Naive B cell (primary cell): Measurements from ENCODE around the gene GTPBP6. TPM values are rescaled to one million over a fixed set of nuclear protein-coding genes. Genes with fewer than 3 reads are reported as not detected.
"Not testable (repeated sequence)": the region's sequence is repeated elsewhere in the genome, so short reads cannot be mapped to it uniquely, and the experiment has no call there.

Source experiments
- ATAC-seq, 2 donors: fragments of 150-1000 bp; cut with Tn5 transposase; 2 replicates each; pipeline ENCODE4 v1.10.0; 2021; ENCODE audit warnings: low read depth in 2 of 2, mild to moderate bottlenecking in 2 of 2, moderate library complexity in 2 of 2
- DNase-seq: peaks from one replicate; pipeline ENCODE4 v3.0.0; 2022
- H3K27ac Mint-ChIP-seq, 6 donors: one replicate each; pipeline ENCODE4 v1.8.0; 2020 to 2022; ENCODE audit warnings: mild to moderate bottlenecking in 6 of 6, mixed read lengths in 6 of 6, moderate library complexity in 5 of 6, inconsistent platforms in 2 of 6
- H3K27me3 Mint-ChIP-seq, 3 donors: one replicate each; pipeline ENCODE4 v1.8.0; 2021 to 2022; ENCODE audit warnings: mixed read lengths in 3 of 3, mild to moderate bottlenecking in 1 of 3
- H3K36me3 Mint-ChIP-seq, 2 donors: one replicate each; pipeline ENCODE4 v1.8.0; 2020 to 2022; ENCODE audit warnings: mixed read lengths in 2 of 2, inconsistent platforms in 1 of 2, mild to moderate bottlenecking in 1 of 2
- H3K4me1 Mint-ChIP-seq, 3 donors: one replicate each; pipeline ENCODE4 v1.8.0; 2020 to 2022; ENCODE audit warnings: mixed read lengths in 3 of 3, inconsistent platforms in 1 of 3, mild to moderate bottlenecking in 1 of 3, moderate library complexity in 1 of 3
- H3K4me3 Mint-ChIP-seq, 8 donors: one replicate each; pipeline ENCODE4 v1.8.0; 2020 to 2022; ENCODE audit warnings: mild to moderate bottlenecking in 8 of 8, mixed read lengths in 8 of 8, moderate library complexity in 8 of 8, inconsistent platforms in 2 of 8
- H3K9me3 Mint-ChIP-seq, 7 donors: one replicate each; pipeline ENCODE4 v1.8.0; 2020 to 2022; ENCODE audit warnings: mixed read lengths in 7 of 7, mild to moderate bottlenecking in 5 of 7, inconsistent platforms in 2 of 7, moderate library complexity in 1 of 7
- polyA plus RNA-seq, 6 donors: library from polyadenylated mRNA; unstranded; fragments of 300-500 nt; fragmentation: Illumina TruSeq; gene quantifications; one replicate each; pipeline ENCODE4 v1.2.3, GENCODE V29; 2021; ENCODE audit warnings: low read depth in 6 of 6

Gene GTPBP6
- polyA plus RNA-seq, 6 donors from 2014 or later = 37.7 to 54.0 (median 41.6) TPM

DNA sequence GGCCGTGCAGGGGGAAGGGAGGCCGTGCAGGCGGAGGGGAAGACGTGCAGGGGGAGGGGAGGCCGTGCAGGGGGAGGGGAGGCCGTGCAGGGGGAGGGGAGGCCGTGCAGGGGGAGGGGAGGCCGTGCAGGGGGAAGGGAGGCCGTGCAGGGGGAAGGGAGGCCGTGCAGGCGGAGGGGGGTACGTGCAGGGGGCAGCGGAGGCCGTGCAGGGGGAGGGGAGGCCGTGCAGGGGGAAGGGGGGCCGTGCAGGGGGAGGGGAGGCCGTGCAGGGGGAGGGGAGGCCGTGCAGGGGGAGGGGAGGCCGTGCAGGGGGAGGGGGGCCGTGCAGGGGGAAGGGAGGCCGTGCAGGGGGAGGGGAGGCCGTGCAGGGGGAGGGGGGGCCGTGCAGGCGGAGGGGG lies 37.9 kb downstream of the GTPBP6 start:
- DNase-seq, H3K27ac Mint-ChIP-seq, H3K4me3 Mint-ChIP-seq, H3K36me3 Mint-ChIP-seq, H3K9me3 Mint-ChIP-seq, ATAC-seq: not testable (repeated sequence)
- Mint-ChIP-seq H3K27me3 (peaks cover 0 to 21% (median 0%) of the 10 kb centered on the region in 3 donors), H3K4me1 (peaks cover 0 to 29% (median 27%) of the 10 kb centered on the region in 3 donors)

- H3K27me3 Mint-ChIP-seq = peaks cover 0 to 21% (median 0%) of the 10 kb centered on the region in 3 donors
- peak overlapping the region in 5 of 8 donors; percentile 21 to 83 (median 59) for H3K4me3 Mint-ChIP-seq
- DNase-seq, H3K36me3 Mint-ChIP-seq, H3K9me3 Mint-ChIP-seq, ATAC-seq, H3K27ac Mint-ChIP-seq: not testable (repeated sequence)
- peaks cover 5 to 32% (median 32%) of the 10 kb centered on the region in 3 donors for H3K4me1 Mint-ChIP-seq
Measured at GRCh38 chrX:279757-280604, 38.6 kb downstream of the GTPBP6 start.

DNA sequence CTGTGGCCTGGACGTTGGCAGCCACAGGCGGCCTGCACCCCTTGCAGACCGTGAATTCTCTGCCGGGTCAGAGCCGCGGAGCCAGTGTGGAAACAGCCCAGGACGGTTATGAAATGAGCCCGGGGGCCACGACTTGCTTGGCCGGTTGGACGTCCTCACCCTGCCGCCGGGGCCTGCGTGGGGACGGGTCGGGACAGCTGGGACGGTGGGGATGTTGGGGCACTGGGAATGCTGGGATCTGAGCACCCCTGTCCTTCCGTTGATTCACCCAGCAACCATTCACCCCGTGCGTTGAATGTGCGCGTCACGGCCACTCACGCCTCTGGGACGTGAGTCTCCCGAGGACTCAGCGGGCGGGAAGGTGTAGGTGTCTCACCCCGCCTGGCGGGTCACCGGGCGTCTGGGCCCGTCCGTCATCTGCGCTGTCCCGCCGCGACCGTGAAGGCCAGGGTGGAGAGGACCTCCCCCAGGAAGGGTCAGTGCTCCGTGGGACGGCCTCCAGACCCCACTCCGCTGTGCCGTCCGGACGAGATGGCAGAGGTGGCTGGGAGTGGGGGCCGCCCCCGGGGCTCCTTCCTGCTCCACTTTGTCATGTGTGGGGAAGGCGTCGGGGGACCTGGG lies 41.9 kb downstream of the GTPBP6 start:
- peak overlapping the region in 1 of 6 donors; percentile 47 for H3K27ac Mint-ChIP-seq
- H3K36me3 Mint-ChIP-seq = no peaks in the 10 kb centered on the region
- ATAC-seq (peak; percentile 53 to 57), DNase-seq (no peak)
- peaks cover 0 to 21% (median 0%) of the 10 kb centered on the region in 3 donors for H3K27me3 Mint-ChIP-seq
- peaks cover 7 to 22% (median 14%) of the 10 kb centered on the region in 3 donors for H3K4me1 Mint-ChIP-seq
- H3K4me3 Mint-ChIP-seq = peak overlapping the region; percentile 61 to 91 (median 84)
- H3K9me3 Mint-ChIP-seq = no peaks in the 10 kb centered on the region

DNA sequence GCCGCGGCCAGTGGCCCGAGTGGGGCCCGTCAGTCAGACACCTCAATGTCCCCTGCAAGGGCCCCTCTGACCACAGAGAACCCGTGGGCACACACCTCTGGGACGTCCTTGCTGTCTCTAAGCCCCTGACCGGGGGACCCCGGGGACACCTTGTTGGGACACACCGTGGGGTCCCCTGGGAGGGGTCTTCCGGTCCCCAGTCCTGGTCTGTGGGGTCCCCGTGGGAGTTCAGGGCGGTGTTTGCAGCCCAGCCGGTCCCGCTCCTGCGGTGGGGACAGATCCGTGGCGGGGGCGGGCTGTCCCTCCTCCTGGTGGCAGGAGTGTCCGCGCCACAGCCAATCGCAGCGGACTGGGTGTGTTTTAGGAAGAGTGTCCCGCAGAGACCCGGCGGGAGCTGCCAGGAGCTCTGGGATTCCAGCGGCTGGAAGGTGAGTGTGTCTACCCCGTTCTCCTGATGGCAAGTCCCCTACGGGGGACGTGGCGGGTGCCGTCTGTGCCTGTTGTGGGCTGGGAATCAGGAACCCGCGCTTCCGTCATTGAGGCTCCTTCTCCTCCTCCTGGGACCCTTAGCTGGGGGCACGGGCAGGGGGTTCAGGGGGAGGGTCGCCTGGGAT lies 42.5 kb downstream of the GTPBP6 start:
- Mint-ChIP-seq H3K36me3 (no peaks in the 10 kb centered on the region), H3K9me3 (no peaks in the 10 kb centered on the region), H3K27me3 (peaks cover 0 to 21% (median 0%) of the 10 kb centered on the region in 3 donors), H3K27ac (no peak overlapping the region), H3K4me3 (peak overlapping the region; percentile 61 to 91 (median 84)), H3K4me1 (peaks cover 7 to 22% (median 8%) of the 10 kb centered on the region in 3 donors)
- peak; percentile 70 to 75 for ATAC-seq
- DNase-seq = peak; percentile 35

DNA sequence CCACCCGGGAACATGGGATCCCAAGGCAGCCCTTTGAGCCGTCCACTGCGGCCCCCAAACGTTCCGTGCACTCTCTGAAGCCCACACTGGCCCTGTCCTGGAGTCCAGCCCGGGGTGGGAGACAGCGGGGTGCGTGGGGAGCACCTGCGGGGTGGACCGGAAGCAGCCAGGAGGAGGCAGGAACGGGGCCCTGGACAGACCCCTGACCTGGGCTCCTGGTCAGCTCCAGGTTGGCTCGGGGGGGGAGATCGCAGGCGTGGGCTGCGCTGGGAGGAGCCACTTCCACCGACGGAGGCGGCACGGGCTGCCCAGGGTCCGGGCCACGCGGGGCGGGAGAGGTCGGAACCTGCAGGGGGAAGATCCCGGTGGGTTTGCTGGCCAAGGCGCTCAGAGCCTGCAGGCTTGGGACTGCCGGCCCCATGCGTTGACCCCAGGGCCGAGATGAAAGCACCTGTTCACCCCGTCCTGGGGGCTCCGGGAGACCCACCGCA lies 43.1 kb downstream of the GTPBP6 start:
- Mint-ChIP-seq H3K36me3 (no peaks in the 10 kb centered on the region), H3K4me1 (peaks cover 7 to 22% (median 8%) of the 10 kb centered on the region in 3 donors), H3K9me3 (no peaks in the 10 kb centered on the region), H3K27ac (peak overlapping the region in 2 of 6 donors; percentile 69 to 70), H3K4me3 (peak overlapping the region; percentile 43 to 92 (median 82)), H3K27me3 (peaks cover 0 to 21% (median 0%) of the 10 kb centered on the region in 3 donors)
- ATAC-seq = peak in 1 of 2 donors; percentile 17
- no peak for DNase-seq

DNA sequence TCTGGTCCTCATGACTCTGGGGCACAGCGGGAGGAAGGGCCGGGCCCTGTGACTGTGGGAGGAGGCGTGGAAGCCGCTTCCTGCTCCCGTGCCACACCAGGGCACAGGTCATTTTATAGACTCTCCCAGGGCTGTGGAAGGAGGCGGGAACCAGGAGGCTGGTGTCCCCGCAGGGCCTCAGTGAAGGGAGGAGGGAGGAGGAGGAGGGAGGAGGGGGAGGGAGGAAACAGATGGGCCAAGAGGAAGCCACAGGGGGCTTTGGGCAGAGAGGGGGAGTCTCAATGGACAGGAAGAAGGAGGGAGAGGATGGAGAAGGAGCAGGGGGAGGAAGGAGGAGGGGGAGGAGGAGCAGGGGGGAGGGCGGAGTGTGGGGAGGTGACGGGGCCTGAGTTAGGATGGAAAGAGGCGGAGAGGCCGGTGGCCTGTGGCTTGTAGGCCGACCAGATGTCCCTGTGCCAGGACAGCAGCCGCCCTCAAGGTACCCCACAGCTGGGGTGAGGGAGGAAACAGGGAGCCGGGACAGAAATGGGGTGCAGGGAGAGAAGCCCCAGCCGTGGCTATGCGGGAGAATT lies 43.6 kb downstream of the GTPBP6 start:
- Mint-ChIP-seq H3K27me3 (peaks cover 0 to 21% (median 0%) of the 10 kb centered on the region in 3 donors), H3K4me1 (peaks cover 7 to 22% (median 8%) of the 10 kb centered on the region in 3 donors), H3K4me3 (peak overlapping the region; percentile 43 to 92 (median 81)), H3K36me3 (no peaks in the 10 kb centered on the region), H3K27ac (peak overlapping the region in 2 of 6 donors; percentile 69 to 70), H3K9me3 (no peaks in the 10 kb centered on the region)
- no peak for ATAC-seq
- DNase-seq = no peak

DNA sequence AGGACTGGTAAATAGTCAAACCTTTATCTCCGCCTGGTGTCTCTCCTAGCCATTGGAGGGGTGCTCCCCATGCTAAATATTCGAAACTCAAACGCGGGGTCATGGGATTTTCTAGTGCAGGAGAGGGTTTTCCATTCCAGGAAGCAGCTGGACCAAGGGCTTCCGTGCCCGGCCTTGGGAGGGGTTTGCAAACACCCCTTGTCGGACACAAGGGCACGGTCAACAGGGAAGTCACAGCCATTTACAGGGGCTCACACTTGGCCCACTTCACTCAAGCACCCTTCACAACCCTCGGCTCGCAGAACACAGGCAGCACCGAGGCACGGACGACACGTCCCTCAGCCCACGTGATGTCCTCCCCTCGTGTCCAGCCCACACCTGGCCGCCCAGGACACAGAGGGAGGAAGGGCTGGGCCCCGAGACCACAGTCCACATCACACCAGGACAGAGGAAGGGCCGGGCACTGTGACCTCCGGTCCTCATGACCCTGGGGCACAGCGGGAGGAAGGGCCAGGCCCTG lies 47.7 kb downstream of the GTPBP6 start:
- Mint-ChIP-seq H3K9me3 (no peaks in the 10 kb centered on the region), H3K27me3 (no peaks in the 10 kb centered on the region), H3K27ac (peak overlapping the region in 1 of 6 donors; percentile 18), H3K4me1 (peaks cover 3 to 7% (median 6%) of the 10 kb centered on the region in 3 donors), H3K36me3 (no peaks in the 10 kb centered on the region), H3K4me3 (peak overlapping the region in 2 of 8 donors; percentile 29 to 57)
- DNase-seq = no peak
- no peak for ATAC-seq

DNA sequence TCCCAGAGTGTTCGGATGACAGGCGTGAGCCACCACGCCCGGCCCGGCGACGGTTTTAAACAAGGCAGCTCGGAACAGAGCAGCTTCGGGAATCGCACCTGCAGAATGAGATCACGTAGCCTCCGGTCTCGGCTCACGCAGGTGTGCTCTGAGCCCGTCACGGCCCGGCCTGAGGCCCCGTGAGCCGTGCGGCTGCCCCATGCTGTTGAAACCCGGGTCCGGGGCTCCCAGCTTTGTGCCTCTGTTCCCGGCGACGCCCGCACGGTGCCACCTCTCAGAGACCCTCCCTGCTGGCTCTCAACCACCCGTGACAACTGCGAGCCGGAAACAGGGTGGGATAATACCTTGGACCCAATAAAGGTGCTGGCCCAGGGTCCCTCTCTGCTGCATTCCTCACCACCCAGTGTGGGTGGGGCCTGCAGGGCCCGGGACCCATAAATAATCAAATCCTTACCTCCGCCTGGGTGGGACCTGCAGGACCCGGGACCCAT lies 50.8 kb downstream of the GTPBP6 start:
- no peak for DNase-seq
- Mint-ChIP-seq H3K4me1 (no peaks in the 10 kb centered on the region), H3K4me3 (no peak overlapping the region), H3K27ac (no peak overlapping the region), H3K27me3 (no peaks in the 10 kb centered on the region), H3K9me3 (no peaks in the 10 kb centered on the region), H3K36me3 (no peaks in the 10 kb centered on the region)
- ATAC-seq = no peak

DNA sequence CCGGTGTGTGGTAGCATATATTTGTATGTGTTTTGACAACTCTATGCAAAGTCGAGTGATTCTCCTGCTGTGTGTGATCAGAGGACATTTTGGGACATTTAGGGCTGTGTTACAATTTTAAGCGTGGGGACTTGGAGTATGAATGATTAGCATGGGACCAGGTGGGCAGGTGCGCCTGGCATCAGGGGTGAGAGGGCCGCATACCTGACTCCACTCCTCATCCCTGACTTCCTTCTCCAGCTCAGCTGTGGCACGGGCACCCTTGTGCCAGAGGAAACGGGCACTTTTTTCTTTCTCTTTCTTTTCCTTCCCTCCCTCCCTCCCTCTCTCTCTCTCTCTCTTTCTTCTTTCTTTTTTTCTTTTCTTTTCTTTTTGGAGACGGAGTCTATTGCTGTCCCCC lies 53.1 kb downstream of the GTPBP6 start:
- H3K27ac Mint-ChIP-seq = peak overlapping the region in 1 of 6 donors; percentile 57
- no peaks in the 10 kb centered on the region for H3K9me3 Mint-ChIP-seq
- DNase-seq = no peak
- no peak overlapping the region for H3K4me3 Mint-ChIP-seq
- ATAC-seq = no peak
- no peaks in the 10 kb centered on the region for H3K36me3 Mint-ChIP-seq
- no peaks in the 10 kb centered on the region for H3K27me3 Mint-ChIP-seq
- no peaks in the 10 kb centered on the region for H3K4me1 Mint-ChIP-seq

- no peaks in the 10 kb centered on the region for H3K9me3 Mint-ChIP-seq
- no peaks in the 10 kb centered on the region for H3K27me3 Mint-ChIP-seq
- no peak for DNase-seq
- no peak for ATAC-seq
- H3K36me3 Mint-ChIP-seq = no peaks in the 10 kb centered on the region
- peak overlapping the region in 2 of 6 donors; percentile 57 for H3K27ac Mint-ChIP-seq
- H3K4me3 Mint-ChIP-seq = no peak overlapping the region
- no peaks in the 10 kb centered on the region for H3K4me1 Mint-ChIP-seq
Measured at GRCh38 chrX:264634-265455, 53.8 kb downstream of the GTPBP6 start.

- not testable (repeated sequence) for H3K4me1 Mint-ChIP-seq, H3K27me3 Mint-ChIP-seq, H3K27ac Mint-ChIP-seq, H3K9me3 Mint-ChIP-seq, ATAC-seq, H3K4me3 Mint-ChIP-seq, DNase-seq, H3K36me3 Mint-ChIP-seq
Measured at GRCh38 chrX:264006-264405, 54.6 kb downstream of the GTPBP6 start.

DNA sequence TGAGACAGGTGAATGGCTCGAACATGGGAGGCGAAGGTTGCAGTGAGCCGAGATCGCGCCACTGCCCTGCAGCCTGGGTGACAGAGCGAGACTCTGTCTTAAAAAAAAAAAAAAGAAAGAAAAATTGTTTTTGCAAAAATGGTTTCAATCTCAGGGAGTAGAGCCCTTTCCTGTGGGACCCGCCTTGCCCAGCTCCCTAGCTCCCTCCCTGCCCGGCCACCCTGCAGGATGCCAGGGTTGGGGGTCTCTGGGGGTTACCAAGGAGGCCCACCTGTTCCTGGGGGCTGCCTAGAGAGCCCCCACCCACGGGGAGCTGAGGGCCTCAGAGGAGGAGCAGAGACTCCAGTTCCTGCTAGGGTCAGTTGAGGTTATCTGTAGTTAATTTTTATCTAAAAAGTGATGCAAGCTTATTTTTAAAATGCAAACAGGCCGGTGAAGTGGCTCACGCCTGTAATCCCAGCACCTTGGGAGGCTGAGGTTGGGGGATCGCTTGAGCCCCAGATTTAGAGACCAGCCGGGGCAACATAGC lies 56.2 kb downstream of the GTPBP6 start:
- Mint-ChIP-seq H3K4me3 (no peak overlapping the region), H3K4me1 (no peaks in the 10 kb centered on the region), H3K27ac (no peak overlapping the region), H3K9me3 (no peaks in the 10 kb centered on the region), H3K36me3 (no peaks in the 10 kb centered on the region), H3K27me3 (no peaks in the 10 kb centered on the region)
- DNase-seq (no peak), ATAC-seq (no peak)
